Endothelial cell (in vitro differentiated cells): ENCODE data around the gene ERCC6. TPM values are rescaled to one million over a fixed set of nuclear protein-coding genes. Genes with fewer than 3 reads are reported as not detected.

Experiments used
- DNase-seq: peaks from one replicate; pipeline ENCODE4 v3.0.0; 2021; ENCODE audit warnings: low spot score
- H3K27ac Mint-ChIP-seq: one replicate; pipeline ENCODE4 v1.8.0; 2021; ENCODE audit warnings: mixed read lengths, inconsistent platforms; ENCODE audit not compliant: unreplicated experiment
- H3K27me3 Mint-ChIP-seq: one replicate; pipeline ENCODE4 v1.8.0; 2021; ENCODE audit warnings: mild to moderate bottlenecking, moderate library complexity, mixed read lengths, inconsistent platforms; ENCODE audit not compliant: unreplicated experiment
- H3K36me3 Mint-ChIP-seq: one replicate; pipeline ENCODE4 v1.8.0; 2021; ENCODE audit warnings: mild to moderate bottlenecking, low read depth, mixed read lengths, inconsistent platforms; ENCODE audit not compliant: unreplicated experiment
- H3K4me1 Mint-ChIP-seq: one replicate; pipeline ENCODE4 v1.8.0; 2021; ENCODE audit warnings: mild to moderate bottlenecking, mixed read lengths, inconsistent platforms; ENCODE audit not compliant: unreplicated experiment
- H3K4me3 Mint-ChIP-seq: one replicate; pipeline ENCODE4 v1.8.0; 2021; ENCODE audit warnings: mild to moderate bottlenecking, mixed read lengths, inconsistent platforms; ENCODE audit not compliant: unreplicated experiment
- H3K9me3 Mint-ChIP-seq: one replicate; pipeline ENCODE4 v1.8.0; 2021; ENCODE audit warnings: mixed read lengths, inconsistent platforms; ENCODE audit not compliant: unreplicated experiment
- total RNA-seq: library from RNA; stranded (reverse); fragmentation: NEBNext Ultra II Directional; extraction: Animal tissue kit (Norgen Biotek cat#: 25700); gene quantifications from one replicate; pipeline ENCODE4 v1.2.1, GENCODE V29; 2021; ENCODE audit not compliant: unreplicated experiment
- TF ChIP-seq, protein P1 (sequence below): fragments of 200-600 bp; sonication (generic); IDR thresholded peaks from one replicate; pipeline ENCODE4 v1.5.0; 2021; ENCODE audit warnings: antibody characterized with exemption; ENCODE audit not compliant: unreplicated experiment

Gene ERCC6
- total RNA-seq, 1 donor from 2014 or later: 25.8 TPM

DNA sequence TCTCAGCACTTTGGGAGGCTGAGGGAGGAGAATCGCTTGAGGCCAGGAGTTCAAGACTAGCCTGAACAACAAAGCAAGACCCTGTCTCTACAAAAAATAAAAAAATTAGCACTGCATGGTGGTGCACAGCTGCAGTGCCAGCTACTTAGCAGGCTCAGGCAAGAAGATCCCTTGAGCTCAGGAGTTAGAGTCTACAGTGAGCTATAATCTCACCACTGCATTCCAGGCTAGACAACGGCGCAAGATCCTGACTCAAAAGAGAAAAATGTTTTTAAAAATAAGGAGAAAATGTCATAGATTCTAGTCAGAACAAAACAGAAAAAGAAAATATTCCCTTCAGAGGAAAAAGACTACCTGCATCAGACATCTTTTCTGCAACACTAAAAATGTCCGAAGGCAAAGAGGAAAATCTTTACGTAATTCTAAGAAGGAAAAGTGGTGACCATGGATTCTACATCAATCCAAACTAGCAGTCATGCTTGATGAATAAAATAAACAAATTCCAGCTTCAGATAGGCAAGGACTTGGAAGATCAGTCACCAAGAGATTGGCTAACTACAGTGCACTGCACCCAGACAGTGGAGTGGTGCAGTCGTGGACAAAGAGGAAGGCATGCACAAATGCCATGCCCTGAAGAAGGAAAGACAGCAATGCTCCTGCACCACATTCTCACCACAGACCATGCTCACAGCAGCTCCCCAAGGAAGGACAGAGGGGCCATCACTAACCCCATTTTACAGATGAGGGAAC is 54.3 kb downstream of the ERCC6 start:
- no peaks in the 10 kb centered on the region for H3K9me3 Mint-ChIP-seq
- no peaks in the 10 kb centered on the region for H3K4me1 Mint-ChIP-seq
- no peak overlapping the region for H3K27ac Mint-ChIP-seq
- no peak for DNase-seq
- peaks cover 17% of the 10 kb centered on the region for H3K36me3 Mint-ChIP-seq
- H3K4me3 Mint-ChIP-seq: no peak overlapping the region
- TF ChIP-seq, protein P1, sequence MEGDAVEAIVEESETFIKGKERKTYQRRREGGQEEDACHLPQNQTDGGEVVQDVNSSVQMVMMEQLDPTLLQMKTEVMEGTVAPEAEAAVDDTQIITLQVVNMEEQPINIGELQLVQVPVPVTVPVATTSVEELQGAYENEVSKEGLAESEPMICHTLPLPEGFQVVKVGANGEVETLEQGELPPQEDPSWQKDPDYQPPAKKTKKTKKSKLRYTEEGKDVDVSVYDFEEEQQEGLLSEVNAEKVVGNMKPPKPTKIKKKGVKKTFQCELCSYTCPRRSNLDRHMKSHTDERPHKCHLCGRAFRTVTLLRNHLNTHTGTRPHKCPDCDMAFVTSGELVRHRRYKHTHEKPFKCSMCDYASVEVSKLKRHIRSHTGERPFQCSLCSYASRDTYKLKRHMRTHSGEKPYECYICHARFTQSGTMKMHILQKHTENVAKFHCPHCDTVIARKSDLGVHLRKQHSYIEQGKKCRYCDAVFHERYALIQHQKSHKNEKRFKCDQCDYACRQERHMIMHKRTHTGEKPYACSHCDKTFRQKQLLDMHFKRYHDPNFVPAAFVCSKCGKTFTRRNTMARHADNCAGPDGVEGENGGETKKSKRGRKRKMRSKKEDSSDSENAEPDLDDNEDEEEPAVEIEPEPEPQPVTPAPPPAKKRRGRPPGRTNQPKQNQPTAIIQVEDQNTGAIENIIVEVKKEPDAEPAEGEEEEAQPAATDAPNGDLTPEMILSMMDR: no peak
- no peaks in the 10 kb centered on the region for H3K27me3 Mint-ChIP-seq

DNA sequence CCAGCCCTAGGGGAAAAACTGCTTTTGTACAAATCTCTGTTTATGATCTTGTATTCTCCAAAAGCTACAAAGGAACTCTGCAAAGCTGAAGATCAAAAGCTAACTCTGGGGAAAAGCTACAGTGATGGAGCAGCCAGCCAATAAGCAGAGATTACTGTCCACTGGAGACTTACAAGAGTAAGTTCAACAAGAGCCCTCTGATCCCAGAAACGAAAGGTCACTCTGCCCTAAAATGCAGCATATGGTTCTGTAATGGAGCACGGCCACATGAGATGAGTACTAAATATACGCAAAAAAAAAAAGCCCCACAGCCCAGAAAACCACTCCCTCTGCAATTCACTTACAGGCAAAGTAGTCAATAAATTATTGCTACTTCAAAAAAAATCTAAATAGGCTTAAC is 60.1 kb downstream of the ERCC6 start:
- Mint-ChIP-seq H3K4me3 (no peak overlapping the region), H3K36me3 (peaks cover 29% of the 10 kb centered on the region), H3K27me3 (peaks cover 6% of the 10 kb centered on the region), H3K4me1 (no peaks in the 10 kb centered on the region), H3K27ac (no peak overlapping the region), H3K9me3 (no peaks in the 10 kb centered on the region)
- TF ChIP-seq, protein P1: no peak
- DNase-seq: no peak

DNA sequence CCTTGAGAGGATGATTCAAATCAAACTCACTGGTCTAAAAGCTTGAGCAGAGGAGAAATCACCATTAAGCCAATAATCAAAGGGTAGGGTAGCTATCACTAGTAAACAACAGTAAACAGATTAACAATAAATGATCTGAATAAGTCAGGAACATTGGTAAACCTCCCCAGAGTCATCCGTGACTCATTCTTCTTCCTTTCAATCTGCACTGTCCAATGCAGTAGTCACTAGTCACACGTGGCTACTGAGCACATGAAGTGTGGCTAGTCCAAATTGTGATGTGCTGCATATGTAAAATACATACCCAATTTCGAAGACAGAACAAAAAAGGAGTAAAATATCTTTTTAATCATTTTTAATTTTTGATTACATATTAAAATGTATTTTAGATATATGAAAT is 64.0 kb downstream of the ERCC6 start:
- DNase-seq: no peak
- Mint-ChIP-seq H3K27me3 (peaks cover 9% of the 10 kb centered on the region), H3K4me3 (no peak overlapping the region), H3K36me3 (peaks cover 23% of the 10 kb centered on the region), H3K4me1 (no peaks in the 10 kb centered on the region), H3K27ac (no peak overlapping the region), H3K9me3 (no peaks in the 10 kb centered on the region)
- TF ChIP-seq, protein P1: no peak

DNA sequence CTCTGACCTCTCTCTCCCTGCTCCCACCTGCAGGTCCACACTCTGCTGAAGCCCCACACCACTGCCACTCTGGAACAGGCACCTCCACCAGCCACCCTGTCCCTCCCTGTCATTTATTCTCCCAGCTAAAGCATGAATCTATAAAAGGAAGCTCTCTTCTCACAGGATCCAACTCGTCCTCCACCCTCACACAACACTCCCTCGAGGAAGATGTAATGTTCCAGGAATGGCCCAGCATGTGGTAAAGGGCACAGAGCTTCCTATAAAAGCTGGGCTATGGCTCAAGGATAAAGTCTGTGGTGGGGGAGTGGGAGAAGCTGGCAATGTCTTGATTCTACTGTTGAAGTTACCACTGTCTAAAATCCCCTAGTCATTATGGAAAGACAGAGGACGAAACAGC is 67.4 kb downstream of the ERCC6 start:
- peaks cover 16% of the 10 kb centered on the region for H3K36me3 Mint-ChIP-seq
- H3K9me3 Mint-ChIP-seq: no peaks in the 10 kb centered on the region
- TF ChIP-seq, protein P1: no peak
- no peaks in the 10 kb centered on the region for H3K4me1 Mint-ChIP-seq
- DNase-seq: no peak
- no peak overlapping the region for H3K27ac Mint-ChIP-seq
- H3K27me3 Mint-ChIP-seq: peaks cover 7% of the 10 kb centered on the region
- H3K4me3 Mint-ChIP-seq: peak overlapping the region; percentile 26

DNA sequence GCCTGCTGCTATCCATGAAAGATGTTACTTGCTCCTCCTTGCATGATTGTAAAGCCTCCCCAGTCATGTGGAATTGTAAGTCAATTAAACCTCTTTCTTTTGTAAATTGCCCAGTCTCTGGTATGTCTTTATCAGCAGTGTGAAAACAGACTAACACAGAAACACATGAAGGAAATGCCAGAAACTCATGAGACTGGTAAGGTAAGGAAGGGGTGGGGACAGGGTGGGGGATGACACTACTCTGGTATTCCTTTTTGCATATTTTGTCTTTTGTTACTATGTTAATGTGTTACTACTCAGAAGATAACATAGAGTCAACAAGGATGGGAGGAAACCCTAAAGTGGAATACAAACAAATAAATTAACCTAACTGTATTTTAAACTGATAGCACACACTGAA is 73.2 kb downstream of the ERCC6 start:
- H3K27ac Mint-ChIP-seq: no peak overlapping the region
- TF ChIP-seq, protein P1: no peak
- no peak for DNase-seq
- no peaks in the 10 kb centered on the region for H3K4me1 Mint-ChIP-seq
- peaks cover 24% of the 10 kb centered on the region for H3K36me3 Mint-ChIP-seq
- no peak overlapping the region for H3K4me3 Mint-ChIP-seq
- peaks cover 2% of the 10 kb centered on the region for H3K27me3 Mint-ChIP-seq
- no peaks in the 10 kb centered on the region for H3K9me3 Mint-ChIP-seq

Other genes with a start within 250 kb of the ERCC6 start
- gene C10orf71, start 240.0 kb downstream of the ERCC6 start, total RNA-seq: not detected
- not detected for gene DRGX, start 143.0 kb downstream of the ERCC6 start, total RNA-seq
- gene SLC18A3, start 71.2 kb upstream of the ERCC6 start, total RNA-seq: 0.72 TPM
- gene CHAT, start 74.9 kb upstream of the ERCC6 start, total RNA-seq: 0.23 TPM
- not detected for gene C10orf53, start 140.5 kb upstream of the ERCC6 start, total RNA-seq
- 7.5 TPM for gene OGDHL, start 223.2 kb upstream of the ERCC6 start, total RNA-seq